ENCODE measurements around the gene NR3C1.

The NR3C1 gene

GRCh38 chr5:143229426-143229895 is 174.0 kb downstream of the NR3C1 start:
- peak in 1 of 2 experiments; percentile 63 for DNase-seq

GRCh38 chr5:143228597-143229293 is 174.7 kb downstream of the NR3C1 start:
- peak in 1 of 2 experiments; percentile 37 for DNase-seq

All from NCI-H526 (cell line).